HG03521 (cell line): ENCODE results near the gene FBRSL1.
"Not testable (repeated sequence)": the region's sequence is repeated elsewhere in the genome, so short reads cannot be mapped to it uniquely, and the experiment has no call there.

Experiments used
- ATAC-seq: cut with Tn5 transposase; IDR thresholded peaks from one replicate; pipeline ENCODE4 v1.9.1; 2021; ENCODE audit warnings: mild to moderate bottlenecking, moderate library complexity; ENCODE audit not compliant: unreplicated experiment

The FBRSL1 gene

DNA sequence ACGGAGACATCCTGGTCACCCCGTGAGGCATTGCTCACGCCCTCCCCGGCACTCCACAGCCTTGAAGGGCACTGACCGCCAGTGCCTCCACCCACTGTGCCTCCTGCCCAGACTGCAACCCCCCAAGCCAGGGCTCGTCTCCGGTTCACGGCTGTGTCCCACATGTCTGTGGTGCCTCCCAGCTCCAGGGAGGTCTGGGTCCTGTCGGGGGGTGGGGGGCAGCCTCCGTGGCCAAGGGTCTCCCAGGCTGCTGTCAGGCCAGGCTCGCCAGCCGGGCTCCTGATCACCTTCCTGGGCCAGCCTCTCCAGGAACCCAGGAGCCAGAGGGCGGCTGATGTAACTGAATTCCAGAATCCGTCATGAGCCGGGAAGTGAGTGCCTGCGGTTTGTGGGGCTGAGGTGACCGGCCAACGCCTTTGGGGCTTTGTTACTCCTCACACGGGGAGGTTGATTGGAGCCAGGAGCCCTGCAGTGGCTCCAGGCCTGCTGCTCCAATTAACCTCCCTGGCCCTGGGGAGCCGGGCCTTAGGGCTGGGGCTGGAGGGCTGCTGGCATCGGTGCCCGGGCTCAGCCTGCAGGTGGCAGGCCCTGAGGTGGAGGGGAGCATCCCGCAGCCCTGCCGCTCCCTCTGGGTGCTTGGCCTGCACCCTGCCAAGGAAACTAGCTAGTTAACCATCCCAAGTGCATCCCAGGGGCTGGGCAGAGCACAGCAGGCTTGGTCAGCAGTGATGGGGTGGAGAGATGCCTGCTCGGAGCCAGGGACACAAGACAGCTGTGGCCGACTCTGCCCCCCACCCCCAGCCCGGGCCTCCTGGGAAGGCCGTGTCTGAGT lies 36.4 kb upstream of the FBRSL1 start:
- ATAC-seq, result no peak

- ATAC-seq, result no peak
Observed at GRCh38 chr12:132454193-132454932, 35.6 kb upstream of the FBRSL1 start.

- no peak for ATAC-seq
Observed at GRCh38 chr12:132454933-132455418, 35.0 kb upstream of the FBRSL1 start.

DNA sequence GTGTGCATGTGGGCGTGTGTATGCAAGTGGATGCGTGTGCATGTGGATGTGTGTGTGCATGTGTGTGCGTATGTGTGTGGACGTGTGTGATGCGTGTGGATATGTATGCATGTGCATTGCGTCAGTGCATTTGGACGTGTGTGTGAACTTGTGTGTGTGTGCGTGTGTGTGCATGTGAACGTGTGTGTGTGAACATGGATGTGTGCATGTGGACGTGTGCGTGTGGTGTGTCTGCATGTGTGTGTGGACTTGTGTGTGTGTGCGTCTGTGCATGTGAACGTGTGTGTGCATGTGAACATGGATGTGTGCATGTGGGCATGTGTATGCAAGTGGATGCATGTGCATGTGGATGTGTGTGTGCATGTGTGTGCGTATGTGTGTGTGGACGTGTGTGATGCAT lies 34.4 kb upstream of the FBRSL1 start:
- ATAC-seq, result no peak

DNA sequence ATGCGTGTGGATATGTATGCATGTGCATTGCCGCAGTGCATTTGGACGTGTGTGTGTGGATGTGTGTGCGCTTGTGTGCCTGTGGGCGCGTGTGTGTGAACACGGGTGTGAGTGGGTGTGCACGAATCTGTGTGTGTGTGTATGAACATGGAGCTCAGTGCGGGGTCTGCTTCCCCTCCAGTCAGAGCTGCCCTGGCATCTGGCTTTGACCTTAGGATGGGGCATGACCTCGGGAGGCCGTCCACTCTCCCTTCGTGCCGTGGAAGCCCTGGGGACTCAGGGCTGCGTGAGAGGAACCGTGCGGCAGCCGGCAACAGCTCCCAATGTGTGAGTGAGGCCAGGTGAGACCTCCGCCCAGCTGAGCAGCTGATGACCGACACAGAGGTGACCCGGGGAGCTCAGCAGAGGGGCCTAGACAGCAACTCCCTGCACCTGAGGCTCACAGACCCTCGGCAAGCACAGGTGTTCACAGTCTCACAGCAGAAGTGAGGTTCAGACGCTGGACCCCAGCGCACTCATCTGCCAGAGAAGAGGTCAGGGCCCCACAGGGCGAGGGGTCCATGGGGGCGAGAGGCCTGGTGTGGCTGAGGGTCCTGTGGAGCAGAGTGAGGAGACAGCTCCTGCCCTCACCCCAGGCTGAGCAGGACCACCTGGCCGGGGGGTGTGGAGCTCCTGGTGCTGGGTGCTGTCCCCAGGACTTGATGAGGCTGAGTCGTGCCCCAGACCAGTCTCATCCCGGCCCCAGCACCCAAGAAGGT lies 33.6 kb upstream of the FBRSL1 start:
- no peak for ATAC-seq

DNA sequence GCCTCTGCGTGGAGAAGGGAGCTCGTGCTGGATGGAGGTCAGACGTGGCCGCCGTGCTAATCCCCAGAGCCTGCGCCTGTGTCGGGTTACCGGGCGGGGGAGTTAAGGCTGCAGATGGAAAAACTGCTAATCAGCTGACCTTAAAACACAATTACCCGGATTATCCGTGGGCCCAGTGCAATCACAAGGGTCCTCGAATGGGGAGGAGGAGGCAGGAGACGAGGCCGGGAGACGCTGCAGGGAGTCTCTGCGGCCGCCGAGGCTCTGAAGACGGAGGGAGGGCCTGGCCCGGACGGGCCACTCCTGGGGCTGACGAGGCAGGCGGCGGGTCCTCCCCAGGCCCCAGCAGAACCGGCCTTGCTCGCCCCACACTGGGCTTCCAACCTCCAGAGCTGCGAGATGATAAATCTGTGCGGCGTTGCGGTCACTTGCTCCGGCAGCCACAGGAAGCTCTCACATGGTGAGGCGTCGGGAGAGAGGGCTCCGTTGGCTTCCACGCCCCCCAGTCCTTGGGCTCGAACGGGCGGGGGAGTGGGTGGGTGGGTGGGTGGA lies 32.9 kb upstream of the FBRSL1 start:
- no peak for ATAC-seq

GRCh38 chr12:132458441-132458840 lies 31.5 kb upstream of the FBRSL1 start:
- no peak for ATAC-seq

GRCh38 chr12:132458846-132459641 lies 30.9 kb upstream of the FBRSL1 start:
- ATAC-seq, result no peak

GRCh38 chr12:132460571-132460970 lies 29.4 kb upstream of the FBRSL1 start:
- no peak for ATAC-seq

DNA sequence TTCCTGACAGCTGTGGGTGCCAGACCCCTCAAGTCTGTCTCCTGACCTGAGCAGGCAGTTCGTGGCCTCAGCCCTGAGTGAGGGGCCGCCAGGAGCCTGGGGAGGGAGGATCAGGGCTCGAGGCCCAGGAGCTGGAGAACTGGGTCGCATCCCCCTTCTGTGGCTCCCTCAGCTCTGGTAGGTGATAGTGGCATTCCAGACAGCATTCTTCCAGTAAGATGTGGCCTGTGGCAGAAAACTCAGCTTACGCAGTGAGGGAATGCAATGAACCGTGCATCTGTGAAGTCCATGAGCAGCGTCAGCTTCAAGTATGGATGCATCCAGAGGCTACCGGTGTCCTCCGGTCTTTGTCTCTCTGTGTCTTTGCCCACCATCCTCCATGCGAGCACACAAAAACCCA lies 28.4 kb upstream of the FBRSL1 start:
- ATAC-seq, result no peak

DNA sequence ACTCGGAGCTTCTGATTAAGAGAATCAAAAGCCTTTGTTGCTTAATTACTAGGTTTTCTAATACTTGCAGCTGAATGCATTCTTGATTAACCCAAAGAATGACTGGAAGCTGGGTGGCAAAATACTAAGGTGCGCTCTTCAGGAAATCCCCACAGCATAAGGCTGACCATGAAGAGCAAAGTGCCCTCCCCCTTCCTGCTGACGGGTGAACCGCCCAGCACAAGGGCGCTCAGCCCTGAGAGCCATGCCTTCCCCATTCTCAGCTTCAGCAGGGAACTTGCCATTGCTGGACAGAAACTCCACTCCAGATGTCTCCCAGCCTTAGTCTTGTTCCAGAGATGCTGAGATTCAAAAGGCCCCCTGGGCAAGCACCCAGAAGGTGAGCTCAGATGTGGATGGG lies 27.2 kb upstream of the FBRSL1 start:
- ATAC-seq, result no peak

GRCh38 chr12:132463284-132463924 lies 26.5 kb upstream of the FBRSL1 start:
- ATAC-seq, result not testable (repeated sequence)

DNA sequence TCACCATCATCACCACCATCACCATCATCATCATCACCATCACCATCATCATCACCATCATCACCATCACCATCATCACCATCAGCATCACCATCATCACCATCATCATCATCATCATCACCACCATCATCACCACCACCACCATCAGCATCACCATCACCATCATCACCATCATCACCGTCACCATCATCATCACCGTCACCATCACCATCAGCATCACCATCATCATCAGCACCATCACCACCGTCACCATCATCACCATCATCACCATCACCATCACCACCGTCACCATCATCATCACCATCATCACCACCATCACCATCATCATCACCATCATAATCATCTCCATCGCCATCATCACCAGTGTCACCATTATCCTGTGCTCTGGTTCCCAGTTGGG lies 25.6 kb upstream of the FBRSL1 start:
- ATAC-seq, result not testable (repeated sequence)

- ATAC-seq, result no peak
Observed at GRCh38 chr12:132464820-132465219, 25.1 kb upstream of the FBRSL1 start.

DNA sequence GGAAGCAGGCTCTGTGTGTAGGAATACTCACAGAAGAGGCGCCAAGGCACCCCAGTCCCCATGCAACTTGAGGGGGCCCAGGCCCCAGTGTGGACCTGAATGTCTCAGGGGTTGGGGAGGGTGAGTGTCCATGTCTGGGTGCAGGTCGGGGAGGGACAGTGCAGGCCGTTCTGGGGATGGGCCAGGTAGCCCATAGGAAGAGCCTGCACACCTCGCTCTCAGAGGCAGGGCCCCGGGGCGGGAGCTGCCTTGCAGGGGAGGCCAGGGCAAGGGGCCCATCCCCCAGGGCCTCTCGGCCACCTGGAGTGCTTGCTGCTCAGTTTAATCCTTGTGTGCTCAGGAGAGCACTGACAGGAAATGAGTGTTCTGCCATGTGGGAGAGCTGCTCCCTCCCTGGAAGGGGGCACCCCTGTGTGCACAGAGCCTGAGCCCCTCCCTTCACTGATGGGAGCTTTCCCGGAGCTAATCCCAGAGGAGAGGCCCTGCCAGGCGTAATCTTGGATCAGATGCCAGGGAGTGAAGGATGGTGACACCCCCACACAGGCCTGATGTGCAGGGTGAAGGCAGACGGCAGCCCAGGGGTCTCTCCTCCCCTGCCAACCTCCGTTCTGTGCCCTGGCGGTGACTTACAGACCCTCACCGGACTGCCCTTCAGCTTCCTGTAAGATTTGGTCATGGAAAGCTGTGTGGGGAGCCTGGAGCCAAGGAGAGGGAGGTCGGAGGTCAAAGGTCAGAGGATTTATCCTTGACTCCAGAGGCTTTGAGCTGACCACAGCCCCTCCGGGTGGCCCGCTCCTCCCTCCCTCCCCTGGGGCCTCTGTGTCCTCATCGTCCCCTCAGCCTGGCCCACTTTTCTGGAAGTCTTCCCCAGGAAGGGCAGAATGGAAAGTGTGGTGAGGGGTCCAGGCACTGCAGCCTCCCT lies 24.4 kb upstream of the FBRSL1 start:
- no peak for ATAC-seq

GRCh38 chr12:132466241-132467201 lies 23.4 kb upstream of the FBRSL1 start:
- ATAC-seq, result no peak

GRCh38 chr12:132467511-132467910 lies 22.4 kb upstream of the FBRSL1 start:
- ATAC-seq, result no peak

- ATAC-seq, result no peak
Observed at GRCh38 chr12:132469423-132469822, 20.5 kb upstream of the FBRSL1 start.
